RWPE2 (cell line): ENCODE measurements around the gene MRPS2.

Source experiments
- ATAC-seq: fragments of 200-7000 bp; cut with Tn5 transposase; 3 replicates; pipeline ENCODE4 v1.9.1; 2021; ENCODE audit warnings: low read depth
- DNase-seq: peaks from one replicate; pipeline ENCODE4 v3.0.0-alpha.2; 2020; ENCODE audit warnings: low spot score
- H3K27ac ChIP-seq: fragments of 450-650 bp; 2 replicates; pipeline ENCODE4 v1.5.1; 2017; ENCODE audit warnings: mild to moderate bottlenecking; ENCODE audit not compliant: poor library complexity, severe bottlenecking
- H3K27me3 ChIP-seq: fragments of 250-450 bp; sonication (Bioruptor Pico); 2 replicates; pipeline ENCODE4 v1.5.1; 2021; ENCODE audit warnings: mild to moderate bottlenecking, moderate library complexity; ENCODE audit not compliant: insufficient read depth, poor library complexity, severe bottlenecking
- H3K36me3 ChIP-seq: fragments of 250-450 bp; sonication (Bioruptor Pico); 2 replicates; pipeline ENCODE4 v1.5.1; 2020; ENCODE audit warnings: low read depth, mild to moderate bottlenecking, moderate library complexity
- H3K4me1 ChIP-seq: fragments of 250-450 bp; sonication (Bioruptor Pico); 2 replicates; pipeline ENCODE4 v1.5.1; 2021; ENCODE audit warnings: mild to moderate bottlenecking, moderate library complexity; ENCODE audit not compliant: insufficient read depth, poor library complexity, severe bottlenecking
- H3K4me3 ChIP-seq: fragments of 250-450 bp; sonication (Bioruptor Pico); 2 replicates; pipeline ENCODE4 v1.5.1; 2021; ENCODE audit warnings: mild to moderate bottlenecking, moderate library complexity; ENCODE audit not compliant: severe bottlenecking
- H3K9me3 ChIP-seq: fragments of 250-450 bp; sonication (Bioruptor Pico); 2 replicates; pipeline ENCODE4 v1.5.1; 2021; ENCODE audit warnings: mild to moderate bottlenecking, moderate library complexity; ENCODE audit not compliant: severe bottlenecking
- CTCF ChIP-seq: fragments of 450-650 bp; IDR thresholded peaks from one replicate; pipeline ENCODE4 v1.5.1; 2017; ENCODE audit warnings: mild to moderate bottlenecking, moderate library complexity; ENCODE audit not compliant: poor library complexity, severe bottlenecking

MRPS2 gene

GRCh38 chr9:135520916-135521607, 20.6 kb downstream of the MRPS2 start, which contains the start of gene LCN1:
Gene LCN1, plus strand, starts transcription at chr9:135521440. Its CDS starts 58 bp downstream, at chr9:135521498.
- H3K27ac ChIP-seq = no peak within 1 kb of the TSS
- H3K9me3 ChIP-seq = no peaks in the 10 kb centered on the region
- ATAC-seq (no peak), DNase-seq (peak; percentile 49)
- no peaks in the 10 kb centered on the region for H3K36me3 ChIP-seq
- no peak within 1 kb of the TSS for H3K4me3 ChIP-seq
- no peaks in the 10 kb centered on the region for H3K27me3 ChIP-seq
- H3K4me1 ChIP-seq = no peaks in the 10 kb centered on the region
- no peak for TF ChIP-seq CTCF

GRCh38 chr9:135521608-135522095, 21.2 kb downstream of the MRPS2 start:
- Histone ChIP-seq H3K36me3 (no peaks in the 10 kb centered on the region), H3K9me3 (no peaks in the 10 kb centered on the region), H3K27me3 (no peaks in the 10 kb centered on the region), H3K4me1 (no peaks in the 10 kb centered on the region), H3K4me3 (no peak overlapping the region), H3K27ac (no peak overlapping the region)
- ATAC-seq (no peak), DNase-seq (peak; percentile 33)
- no peak for TF ChIP-seq CTCF

GRCh38 chr9:135522137-135522877, 21.8 kb downstream of the MRPS2 start:
- no peak for ATAC-seq
- Histone ChIP-seq H3K4me1 (no peaks in the 10 kb centered on the region), H3K9me3 (no peaks in the 10 kb centered on the region), H3K27ac (no peak overlapping the region), H3K36me3 (no peaks in the 10 kb centered on the region), H3K27me3 (no peaks in the 10 kb centered on the region), H3K4me3 (no peak overlapping the region)
- TF ChIP-seq CTCF = no peak
- DNase-seq = peak; percentile 48

GRCh38 chr9:135522931-135523330, 22.4 kb downstream of the MRPS2 start:
- no peaks in the 10 kb centered on the region for H3K36me3 ChIP-seq
- no peak for TF ChIP-seq CTCF
- no peaks in the 10 kb centered on the region for H3K4me1 ChIP-seq
- DNase-seq (peak; percentile 42), ATAC-seq (no peak)
- no peaks in the 10 kb centered on the region for H3K27me3 ChIP-seq
- H3K4me3 ChIP-seq = no peak overlapping the region
- H3K27ac ChIP-seq = no peak overlapping the region
- H3K9me3 ChIP-seq = no peaks in the 10 kb centered on the region
